Bronchial epithelial cell (primary cell): ENCODE data around the gene NLE1. TPM values are rescaled to one million over a fixed set of nuclear protein-coding genes. Genes with fewer than 3 reads are reported as not detected.

Experiments used
- DNase-seq: peaks from one replicate; pipeline ENCODE4 v3.0.0-alpha.2; 2010; ENCODE audit warnings: low read depth
- FAIRE-seq: peaks from 2 replicates; lab custom pipeline; 2011; peaks lifted over from hg19 to GRCh38; lab: Jason Lieb, UNC
- H3K27me3 ChIP-seq: 2 replicates; pipeline ENCODE4 v1.5.1; 2011; ENCODE audit warnings: low read length; ENCODE audit not compliant: control insufficient read depth, insufficient read depth
- H3K36me3 ChIP-seq: 2 replicates; pipeline ENCODE4 v1.5.1; 2011; ENCODE audit warnings: low read length; ENCODE audit not compliant: control insufficient read depth, insufficient read depth
- H3K4me3 ChIP-seq: 2 replicates; pipeline ENCODE4 v1.5.1; 2011; ENCODE audit warnings: mild to moderate bottlenecking, low read depth, low read length, control low read depth
- total RNA-seq: library from RNA; depleted of rRNA; stranded (reverse); fragments of >200 nt; gene quantifications from 2 replicates; pipeline ENCODE4 v1.2.1, GENCODE V29; 2014
- TF ChIP-seq, protein P1 (sequence below): IDR thresholded peaks from 2 replicates; pipeline ENCODE4 v1.5.1; 2011; ENCODE audit warnings: mild to moderate bottlenecking, moderate library complexity, low read length, control low read depth, inconsistent platforms; ENCODE audit not compliant: insufficient read depth, severe bottlenecking

Gene NLE1
- total RNA-seq, 1 donor from 2014 or later, result 32.4 TPM

GRCh38 chr17:35149941-35150340 lies 7.8 kb upstream of the NLE1 start:
- Histone ChIP-seq H3K27me3 (no peaks in the 10 kb centered on the region), H3K4me3 (no peak overlapping the region), H3K36me3 (no peaks in the 10 kb centered on the region)
- DNase-seq, result no peak
- no peak for FAIRE-seq
- TF ChIP-seq, protein P1, sequence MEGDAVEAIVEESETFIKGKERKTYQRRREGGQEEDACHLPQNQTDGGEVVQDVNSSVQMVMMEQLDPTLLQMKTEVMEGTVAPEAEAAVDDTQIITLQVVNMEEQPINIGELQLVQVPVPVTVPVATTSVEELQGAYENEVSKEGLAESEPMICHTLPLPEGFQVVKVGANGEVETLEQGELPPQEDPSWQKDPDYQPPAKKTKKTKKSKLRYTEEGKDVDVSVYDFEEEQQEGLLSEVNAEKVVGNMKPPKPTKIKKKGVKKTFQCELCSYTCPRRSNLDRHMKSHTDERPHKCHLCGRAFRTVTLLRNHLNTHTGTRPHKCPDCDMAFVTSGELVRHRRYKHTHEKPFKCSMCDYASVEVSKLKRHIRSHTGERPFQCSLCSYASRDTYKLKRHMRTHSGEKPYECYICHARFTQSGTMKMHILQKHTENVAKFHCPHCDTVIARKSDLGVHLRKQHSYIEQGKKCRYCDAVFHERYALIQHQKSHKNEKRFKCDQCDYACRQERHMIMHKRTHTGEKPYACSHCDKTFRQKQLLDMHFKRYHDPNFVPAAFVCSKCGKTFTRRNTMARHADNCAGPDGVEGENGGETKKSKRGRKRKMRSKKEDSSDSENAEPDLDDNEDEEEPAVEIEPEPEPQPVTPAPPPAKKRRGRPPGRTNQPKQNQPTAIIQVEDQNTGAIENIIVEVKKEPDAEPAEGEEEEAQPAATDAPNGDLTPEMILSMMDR, result no peak

GRCh38 chr17:35148144-35148543 lies 6.0 kb upstream of the NLE1 start:
- Histone ChIP-seq H3K36me3 (no peaks in the 10 kb centered on the region), H3K27me3 (no peaks in the 10 kb centered on the region), H3K4me3 (no peak overlapping the region)
- FAIRE-seq, result no peak
- TF ChIP-seq, protein P1, result no peak
- DNase-seq, result no peak

DNA sequence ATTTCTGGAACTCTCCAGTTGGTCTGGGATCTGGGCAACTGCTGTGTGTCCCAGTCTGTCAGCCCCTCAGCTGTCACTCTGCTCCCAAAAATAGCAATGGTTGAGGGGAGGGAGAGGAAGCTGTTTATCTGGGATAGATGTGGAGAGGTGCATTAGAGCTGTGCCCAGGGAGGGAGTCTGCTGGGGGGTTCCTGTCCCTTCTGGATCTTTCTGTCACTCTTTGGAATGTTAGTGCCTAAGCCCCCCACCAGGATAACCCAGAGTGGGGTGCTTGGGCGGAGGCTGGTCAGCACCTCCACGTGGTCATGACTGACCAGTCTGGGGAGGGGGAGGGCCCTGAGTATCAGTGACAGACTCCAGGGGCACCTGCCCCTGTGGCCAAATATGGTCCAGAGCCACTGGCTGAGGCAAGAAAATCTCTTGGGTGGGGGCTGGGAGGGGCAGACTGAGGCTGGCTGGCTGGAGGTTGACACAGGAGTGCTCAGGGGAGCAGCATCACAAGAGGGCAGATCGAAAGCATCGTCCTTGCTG lies 5.3 kb upstream of the NLE1 start, which contains the start of gene UNC45B:
Gene UNC45B, plus strand, starts transcription at position 443 of the 531 bp plus-strand sequence. CDS start 447 bp downstream, outside the sequence.
- TF ChIP-seq, protein P1, result no peak
- no peak for DNase-seq
- Histone ChIP-seq H3K4me3 (no peak within 1 kb of the TSS), H3K36me3 (no peaks in the 10 kb centered on the region), H3K27me3 (no peaks in the 10 kb centered on the region)
- FAIRE-seq, result no peak

DNA sequence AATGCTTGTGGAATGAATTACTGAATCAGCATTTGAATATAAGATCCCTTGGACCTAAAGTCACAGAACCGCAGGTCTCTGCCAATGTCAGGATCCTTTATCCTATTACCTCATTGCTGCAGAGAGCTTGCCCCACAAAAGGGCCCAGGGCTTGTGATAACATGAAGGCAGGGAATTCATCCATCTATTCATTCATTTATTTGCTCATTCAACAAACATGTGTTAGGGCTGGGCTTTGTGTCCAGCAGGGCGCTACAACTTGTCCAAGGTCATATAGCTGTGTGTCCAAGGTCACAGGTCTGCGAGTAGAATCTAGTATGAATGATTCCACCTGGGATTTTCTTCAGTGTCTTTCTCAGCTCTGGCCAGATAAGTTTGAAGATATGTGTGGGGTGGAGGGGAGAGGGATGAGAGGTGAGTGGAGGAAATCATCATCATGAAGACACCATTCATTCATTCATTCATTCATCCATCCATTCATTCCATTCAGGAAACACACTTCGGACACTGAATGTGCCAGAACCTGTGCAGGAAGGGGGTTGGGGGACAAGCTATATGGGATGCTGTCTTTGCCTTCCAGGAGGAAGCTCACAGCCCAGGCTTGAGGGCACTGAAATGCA lies 4.2 kb upstream of the NLE1 start:
- TF ChIP-seq, protein P1, result no peak
- no peaks in the 10 kb centered on the region for H3K27me3 ChIP-seq
- peak; percentile 61 for DNase-seq
- H3K4me3 ChIP-seq, result no peak overlapping the region
- FAIRE-seq, result no peak
- no peaks in the 10 kb centered on the region for H3K36me3 ChIP-seq

DNA sequence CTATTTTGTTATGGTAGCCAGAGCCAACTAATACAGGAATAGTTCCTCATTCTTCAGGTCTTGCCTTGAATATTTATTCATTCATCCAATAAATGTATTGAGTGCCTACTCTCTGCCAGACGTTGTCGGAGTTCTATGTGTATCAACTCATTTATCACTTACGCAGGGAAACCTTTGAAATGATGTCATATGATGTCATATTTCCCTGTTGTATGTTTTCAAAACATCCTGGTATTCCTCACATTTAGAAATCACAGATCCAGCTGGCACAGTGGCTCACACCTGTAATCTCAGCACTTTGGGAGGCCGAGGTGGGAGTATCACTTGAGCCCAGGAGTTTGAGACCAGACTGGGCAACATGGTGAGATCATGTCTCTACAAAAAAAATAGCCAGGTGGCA lies 2.7 kb upstream of the NLE1 start:
- Histone ChIP-seq H3K36me3 (no peaks in the 10 kb centered on the region), H3K27me3 (no peaks in the 10 kb centered on the region), H3K4me3 (no peak overlapping the region)
- DNase-seq (no peak), FAIRE-seq (no peak)
- TF ChIP-seq, protein P1, result no peak

DNA sequence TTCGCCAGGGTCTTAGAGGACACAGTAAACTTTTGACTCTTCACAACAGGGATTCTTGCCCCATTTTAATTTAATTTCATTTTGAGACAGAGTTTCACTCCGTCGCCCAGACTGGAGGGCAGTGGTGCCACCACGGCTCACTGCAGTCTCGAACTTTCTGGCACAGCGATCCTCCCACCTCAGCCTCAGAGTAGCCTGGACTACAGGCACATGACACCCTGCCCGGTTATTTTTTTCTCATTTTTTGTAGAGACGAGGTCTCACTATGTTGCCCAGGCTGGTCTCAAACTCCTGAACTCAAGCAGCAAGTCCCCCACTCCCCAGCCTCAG lies 329 bp upstream of the NLE1 start:
- DNase-seq, result no peak
- Histone ChIP-seq H3K4me3 (peak overlapping the region; percentile 99), H3K27me3 (no peaks in the 10 kb centered on the region), H3K36me3 (peaks cover 13% of the 10 kb centered on the region)
- TF ChIP-seq, protein P1, result no peak
- FAIRE-seq, result no peak
